ES-I3 (cell line): ENCODE results near the gene MRPL42.
A peak's percentile ranks its signal among the peaks of the same experiment; 100 is the strongest.
"Not testable (repeated sequence)": the region's sequence is repeated elsewhere in the genome, so short reads cannot be mapped to it uniquely, and the experiment has no call there.

Experiments
- H3K36me3 ChIP-seq: 2 replicates; pipeline ENCODE4 v1.6.1; 2013; ENCODE audit warnings: mild to moderate bottlenecking, low read length, control low read depth, moderate library complexity; ENCODE audit not compliant: insufficient read depth
- H3K4me1 ChIP-seq: 2 replicates; pipeline ENCODE4 v1.6.1; 2013; ENCODE audit warnings: mild to moderate bottlenecking, control low read depth, low read length; ENCODE audit not compliant: insufficient read depth
- H3K9ac ChIP-seq: 2 replicates; pipeline ENCODE4 v1.6.1; 2013; ENCODE audit warnings: low read depth, mild to moderate bottlenecking, low read length, moderate library complexity
- H3K9me3 ChIP-seq: 2 replicates; pipeline ENCODE4 v1.6.1; 2013; ENCODE audit warnings: mild to moderate bottlenecking, low read length, moderate library complexity; ENCODE audit not compliant: control insufficient read depth, insufficient read depth

MRPL42 gene

GRCh38 chr12:93467351-93468007, at the start of gene MRPL42:
TSS of gene MRPL42 (plus strand) at chr12:93467514. CDS start at chr12:93469286, 1,772 bp downstream.
- 0 out of 2 replicates have a peak, but pooled peaks cover 4% of the 10 kb centered on the region for H3K36me3 ChIP-seq
- no peaks in the 10 kb centered on the region for H3K9me3 ChIP-seq
- peaks cover 4% of the 10 kb centered on the region for H3K4me1 ChIP-seq
- H3K9ac ChIP-seq = peak within 1 kb of the TSS; percentile 95

- no peak overlapping the region for H3K9ac ChIP-seq
- no peaks in the 10 kb centered on the region for H3K9me3 ChIP-seq
- no peaks in the 10 kb centered on the region for H3K36me3 ChIP-seq
- peaks cover 18% of the 10 kb centered on the region for H3K4me1 ChIP-seq
These were observed 49.3 kb upstream of the MRPL42 start for GRCh38 chr12:93417967-93418480.

- H3K4me1 ChIP-seq = peaks cover 25% of the 10 kb centered on the region
These were observed 47.8 kb upstream of the MRPL42 start for GRCh38 chr12:93419388-93420034.

GRCh38 chr12:93422050-93422449, 45.3 kb upstream of the MRPL42 start:
- Histone ChIP-seq H3K36me3 (no peaks in the 10 kb centered on the region), H3K9me3 (no peaks in the 10 kb centered on the region), H3K4me1 (peaks cover 35% of the 10 kb centered on the region), H3K9ac (no peak overlapping the region)

More at GRCh38 chr12:93419388-93420034, 47.8 kb upstream of the MRPL42 start:
- Histone ChIP-seq H3K9ac (no peak overlapping the region), H3K9me3 (no peaks in the 10 kb centered on the region), H3K36me3 (no peaks in the 10 kb centered on the region)

- no peak overlapping the region for H3K9ac ChIP-seq
- no peaks in the 10 kb centered on the region for H3K36me3 ChIP-seq
- no peaks in the 10 kb centered on the region for H3K9me3 ChIP-seq
- peaks cover 35% of the 10 kb centered on the region for H3K4me1 ChIP-seq
These were observed 41.4 kb upstream of the MRPL42 start for GRCh38 chr12:93425736-93426411.

GRCh38 chr12:93426412-93426805, 40.9 kb upstream of the MRPL42 start:
- H3K36me3 ChIP-seq = no peaks in the 10 kb centered on the region
- H3K9ac ChIP-seq = no peak overlapping the region
- H3K9me3 ChIP-seq = no peaks in the 10 kb centered on the region
- peaks cover 34% of the 10 kb centered on the region for H3K4me1 ChIP-seq

- no peaks in the 10 kb centered on the region for H3K36me3 ChIP-seq
- no peaks in the 10 kb centered on the region for H3K9me3 ChIP-seq
- H3K4me1 ChIP-seq = peaks cover 23% of the 10 kb centered on the region
- no peak overlapping the region for H3K9ac ChIP-seq
These were observed 39.3 kb upstream of the MRPL42 start for GRCh38 chr12:93427779-93428564.

GRCh38 chr12:93429448-93429847, 37.9 kb upstream of the MRPL42 start:
- Histone ChIP-seq H3K9me3 (no peaks in the 10 kb centered on the region), H3K36me3 (no peaks in the 10 kb centered on the region), H3K9ac (no peak overlapping the region), H3K4me1 (peaks cover 11% of the 10 kb centered on the region; the same call in 1 of the 2 replicates)

GRCh38 chr12:93429852-93430251, 37.5 kb upstream of the MRPL42 start:
- Histone ChIP-seq H3K36me3 (no peaks in the 10 kb centered on the region), H3K4me1 (peaks cover 8% of the 10 kb centered on the region; the same call in 1 of the 2 replicates), H3K9ac (no peak overlapping the region), H3K9me3 (no peaks in the 10 kb centered on the region)

GRCh38 chr12:93430280-93430679, 37.0 kb upstream of the MRPL42 start:
- Histone ChIP-seq H3K4me1 (peaks cover 4% of the 10 kb centered on the region; the same call in 1 of the 2 replicates), H3K9ac (no peak overlapping the region), H3K36me3 (no peaks in the 10 kb centered on the region), H3K9me3 (no peaks in the 10 kb centered on the region)

- H3K9me3 ChIP-seq, H3K9ac ChIP-seq, H3K4me1 ChIP-seq, H3K36me3 ChIP-seq: not testable (repeated sequence)
These were observed 35.3 kb upstream of the MRPL42 start for GRCh38 chr12:93432031-93432430.

- H3K9ac ChIP-seq = no peak overlapping the region
- no peaks in the 10 kb centered on the region for H3K36me3 ChIP-seq
- H3K4me1 ChIP-seq = no peaks in the 10 kb centered on the region
- no peaks in the 10 kb centered on the region for H3K9me3 ChIP-seq
These were observed 33.0 kb upstream of the MRPL42 start for GRCh38 chr12:93434256-93434865.

- H3K36me3 ChIP-seq = no peaks in the 10 kb centered on the region
- 0 out of 2 replicates have a peak, but pooled peaks cover 3% of the 10 kb centered on the region for H3K4me1 ChIP-seq
- H3K9me3 ChIP-seq = no peaks in the 10 kb centered on the region
- no peak overlapping the region for H3K9ac ChIP-seq
These were observed 28.9 kb upstream of the MRPL42 start for GRCh38 chr12:93438266-93439050.
